ENCODE measurements around the gene ITGA11.
"Not testable (repeated sequence)": the region's sequence is repeated elsewhere in the genome, so short reads cannot be mapped to it uniquely, and the experiment has no call there.

The ITGA11 gene

GRCh38 chr15:68410466-68411342 lies 21.3 kb downstream of the ITGA11 start:
- no peak for DNase-seq

GRCh38 chr15:68409736-68410370 lies 22.1 kb downstream of the ITGA11 start:
- DNase-seq = no peak

GRCh38 chr15:68408971-68409370 lies 23.0 kb downstream of the ITGA11 start:
- no peak for DNase-seq

DNA sequence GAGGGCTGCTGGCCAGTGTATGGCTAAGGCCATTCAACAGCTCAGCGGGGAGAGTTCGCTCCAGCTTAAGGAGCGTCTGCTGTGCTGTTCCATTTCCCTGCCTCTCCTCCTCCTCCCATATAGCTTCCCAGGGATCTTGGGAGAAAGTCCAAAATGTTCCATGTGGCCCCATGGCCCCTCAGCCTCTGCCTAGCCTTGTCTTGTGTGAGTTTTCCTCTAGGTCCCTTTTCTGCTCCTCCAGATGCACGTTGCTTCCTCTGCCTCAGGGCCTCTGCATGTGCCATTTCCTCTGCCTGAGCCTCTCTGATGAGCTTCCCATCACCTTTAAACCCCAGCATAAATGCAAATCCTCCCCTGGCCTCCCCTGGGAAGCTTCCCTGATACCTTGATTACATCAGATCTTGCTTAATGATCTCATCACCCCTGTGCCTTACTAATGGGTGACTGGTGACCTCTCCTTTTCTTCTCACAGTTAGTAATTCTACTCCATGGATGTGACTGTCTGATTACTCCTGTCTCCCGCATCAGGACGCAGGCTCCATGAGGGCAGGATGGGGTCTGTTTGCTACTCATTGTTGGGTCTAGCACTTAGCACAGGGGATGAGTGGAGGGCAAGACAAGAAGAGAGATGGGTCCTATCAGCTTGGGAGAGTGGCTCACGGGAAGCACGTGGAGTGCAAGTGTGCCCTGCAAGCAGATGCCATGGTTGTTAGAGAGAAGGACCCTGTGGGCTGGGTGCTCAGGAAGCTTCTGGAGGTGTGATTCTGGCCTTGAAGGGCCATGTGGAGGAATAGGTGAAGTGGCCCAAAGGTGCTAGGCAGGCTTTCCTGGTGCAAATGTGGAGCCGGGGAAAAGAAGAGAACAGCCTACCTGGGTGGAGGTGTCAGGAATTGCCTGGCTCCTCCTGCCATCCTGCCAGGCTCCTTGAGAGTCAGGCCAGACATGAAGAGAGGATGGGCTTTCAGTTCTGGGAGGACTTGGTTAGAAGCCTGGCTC lies 23.8 kb downstream of the ITGA11 start:
- no peak for DNase-seq

- no peak for DNase-seq
Measured at GRCh38 chr15:68407141-68407885, 24.6 kb downstream of the ITGA11 start.

DNA sequence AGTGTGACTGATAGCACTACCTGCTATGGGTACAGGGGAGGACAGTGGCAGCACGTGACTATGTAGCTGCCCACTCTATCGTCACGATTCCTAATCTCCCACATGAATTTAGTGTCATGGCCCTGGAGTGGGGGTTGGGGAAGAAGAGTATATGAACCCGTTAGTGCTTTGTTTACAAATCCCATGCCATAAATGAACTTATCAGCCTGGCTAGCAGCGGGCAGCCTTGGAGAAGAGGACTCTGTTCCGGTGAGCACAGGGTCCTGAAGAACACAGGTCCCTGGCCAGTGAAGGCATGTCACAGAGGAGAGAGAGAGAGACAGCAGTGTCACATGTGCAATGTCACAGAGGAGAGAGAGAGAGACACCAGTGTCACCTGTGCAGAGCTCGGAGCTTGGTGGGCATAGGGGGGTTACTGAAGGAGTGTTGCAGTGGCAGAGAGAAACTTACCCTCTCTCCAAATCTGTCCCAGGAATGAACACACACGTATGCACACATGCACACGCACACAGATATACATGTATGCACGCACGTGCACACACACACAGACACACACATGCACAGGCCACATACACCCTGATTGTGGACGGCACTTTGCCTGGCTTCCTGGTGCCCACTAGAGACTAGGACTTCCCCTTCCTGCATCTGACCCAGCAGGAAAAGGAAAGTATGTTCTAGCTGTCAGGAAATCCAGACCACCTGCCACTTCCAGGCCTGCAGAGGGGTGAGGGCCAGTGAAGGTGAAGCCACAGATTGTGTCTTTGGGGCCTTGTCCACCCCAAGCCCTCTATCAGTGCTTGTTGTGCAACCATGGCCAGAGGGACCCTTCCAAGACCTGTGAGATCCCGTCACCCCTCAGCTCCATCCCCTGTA lies 26.3 kb downstream of the ITGA11 start:
- DNase-seq = no peak

- no peak for DNase-seq
Measured at GRCh38 chr15:68404056-68404798, 27.7 kb downstream of the ITGA11 start.

DNA sequence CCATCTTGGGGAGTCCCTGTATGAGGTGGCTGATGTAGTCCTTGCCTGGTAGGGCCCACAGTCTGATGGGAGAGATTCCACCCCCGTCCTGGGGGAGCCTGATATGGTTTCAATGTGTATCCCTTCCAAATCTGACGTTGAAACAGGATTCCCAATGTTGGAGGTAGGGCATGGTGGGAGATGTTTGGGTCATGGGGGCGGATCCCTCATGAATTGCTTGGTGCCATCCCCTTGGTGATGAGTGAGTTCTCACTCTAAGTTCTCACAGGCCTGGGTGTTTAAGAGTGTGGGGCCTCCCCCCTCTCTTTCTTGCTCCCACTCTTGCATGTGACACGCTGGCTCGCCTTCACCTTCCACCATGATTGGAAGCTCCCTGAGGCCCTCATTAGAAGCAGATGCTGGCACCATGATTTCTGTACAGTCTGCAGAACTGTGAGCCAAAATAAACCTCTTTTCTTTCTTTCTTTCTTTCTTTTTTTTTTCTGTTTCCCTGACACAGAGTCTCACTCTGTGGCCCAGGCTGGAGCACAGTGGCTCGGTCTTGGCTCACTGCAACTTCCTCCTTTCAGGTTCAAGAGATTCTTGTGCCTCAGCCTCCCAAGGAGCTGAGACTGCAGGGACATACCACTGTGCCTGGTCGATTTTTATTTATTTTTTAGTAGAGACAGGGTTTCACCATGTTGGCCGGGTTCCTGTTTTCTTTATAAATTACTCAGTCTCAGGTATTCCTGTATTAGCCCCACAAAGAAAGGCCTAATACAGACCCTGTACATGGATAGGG lies 28.6 kb downstream of the ITGA11 start:
- DNase-seq = no peak

- no peak for DNase-seq
Measured at GRCh38 chr15:68402432-68403160, 29.4 kb downstream of the ITGA11 start.

GRCh38 chr15:68401496-68402431 lies 30.2 kb downstream of the ITGA11 start:
- DNase-seq = no peak

- peak in 1 of 3 experiments; percentile 21 for DNase-seq
Measured at GRCh38 chr15:68400066-68400456, 31.9 kb downstream of the ITGA11 start.

DNA sequence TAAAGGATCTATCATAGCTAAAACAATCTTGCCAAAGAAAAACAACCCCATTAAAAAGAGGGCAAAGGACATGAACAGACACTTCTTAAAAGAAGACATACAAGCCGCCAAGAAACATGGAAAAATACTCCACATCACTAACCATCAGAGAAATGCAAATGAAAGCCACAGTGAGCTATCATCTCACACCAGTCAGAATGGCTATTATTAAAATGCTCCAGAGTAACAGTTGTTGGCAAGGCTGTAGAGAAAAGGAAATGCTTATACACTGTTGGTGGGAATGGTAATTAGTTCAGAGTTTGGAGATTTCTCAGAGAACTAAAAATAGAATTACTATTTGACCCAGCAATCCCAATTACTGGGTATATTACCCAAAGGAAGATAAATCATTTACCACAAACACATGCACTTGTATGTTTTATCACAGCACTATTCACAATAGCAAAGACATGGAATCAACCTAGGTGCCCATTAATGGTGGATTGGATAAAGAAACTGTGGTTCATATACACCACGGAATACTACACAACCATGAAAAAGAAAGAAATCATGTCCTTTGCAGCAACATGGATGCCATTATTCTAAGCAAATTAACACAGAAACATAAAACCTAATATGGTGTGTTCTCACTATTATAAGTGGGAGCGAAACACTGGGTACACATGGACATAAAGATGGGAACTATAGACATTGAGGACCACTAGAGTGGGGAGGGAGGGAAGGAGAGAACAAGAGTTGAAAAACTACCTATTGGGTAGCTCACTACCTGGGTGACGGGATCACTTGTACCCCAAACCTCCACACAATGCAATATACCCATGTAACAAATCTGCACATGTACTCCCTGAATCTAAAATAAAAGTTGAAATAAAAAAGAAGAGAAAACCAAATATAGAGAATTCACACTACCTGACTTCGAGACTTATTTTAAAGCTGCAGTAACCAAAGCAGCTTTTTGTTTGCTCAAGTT lies 32.6 kb downstream of the ITGA11 start:
- no peak for DNase-seq

DNA sequence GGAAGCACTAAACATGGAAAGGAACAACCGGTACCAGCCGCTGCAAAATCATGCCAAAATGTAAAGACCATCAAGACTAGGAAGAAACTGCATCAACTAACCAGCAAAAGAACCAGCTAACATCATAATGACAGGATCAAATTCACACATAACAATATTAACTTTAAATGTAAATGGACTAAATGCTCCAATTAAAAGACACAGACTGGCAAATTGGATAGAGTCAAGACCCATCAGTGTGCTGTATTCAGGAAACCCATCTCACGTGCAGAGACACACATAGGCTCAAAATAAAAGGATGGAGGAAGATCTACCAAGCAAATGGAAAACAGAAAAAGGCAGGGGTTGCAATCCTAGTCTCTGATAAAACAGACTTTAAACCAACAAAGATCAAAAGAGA lies 34.0 kb downstream of the ITGA11 start:
- not testable (repeated sequence) for DNase-seq

DNA sequence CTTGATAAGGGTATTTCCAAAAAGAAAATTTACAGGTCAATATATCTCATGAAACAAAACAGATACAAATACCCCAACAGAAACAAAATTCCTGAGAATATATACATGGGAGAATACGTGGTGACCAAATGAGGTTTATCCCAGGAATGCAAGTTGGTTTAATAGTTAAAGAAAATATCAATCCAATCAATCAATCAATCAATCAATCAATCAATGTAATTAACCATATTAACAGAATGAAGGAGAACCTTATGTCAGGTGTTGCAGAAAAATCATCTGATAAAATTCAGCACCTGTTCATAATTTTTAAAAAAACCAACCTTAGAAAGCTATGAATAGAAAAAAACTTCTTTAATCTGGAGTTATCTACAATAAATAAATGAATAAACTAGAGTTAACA lies 35.9 kb downstream of the ITGA11 start:
- DNase-seq = peak in 1 of 3 experiments; percentile 14

- no peak for DNase-seq
Measured at GRCh38 chr15:68391121-68391520, 40.8 kb downstream of the ITGA11 start.

Measured in NCI-H1417 (cell line).